ENCODE data around the gene CFAP74. TPM values are rescaled to one million over a fixed set of nuclear protein-coding genes. Genes with fewer than 3 reads are reported as not detected.

Gene CFAP74
- total RNA-seq: not detected in 2 replicates

DNA sequence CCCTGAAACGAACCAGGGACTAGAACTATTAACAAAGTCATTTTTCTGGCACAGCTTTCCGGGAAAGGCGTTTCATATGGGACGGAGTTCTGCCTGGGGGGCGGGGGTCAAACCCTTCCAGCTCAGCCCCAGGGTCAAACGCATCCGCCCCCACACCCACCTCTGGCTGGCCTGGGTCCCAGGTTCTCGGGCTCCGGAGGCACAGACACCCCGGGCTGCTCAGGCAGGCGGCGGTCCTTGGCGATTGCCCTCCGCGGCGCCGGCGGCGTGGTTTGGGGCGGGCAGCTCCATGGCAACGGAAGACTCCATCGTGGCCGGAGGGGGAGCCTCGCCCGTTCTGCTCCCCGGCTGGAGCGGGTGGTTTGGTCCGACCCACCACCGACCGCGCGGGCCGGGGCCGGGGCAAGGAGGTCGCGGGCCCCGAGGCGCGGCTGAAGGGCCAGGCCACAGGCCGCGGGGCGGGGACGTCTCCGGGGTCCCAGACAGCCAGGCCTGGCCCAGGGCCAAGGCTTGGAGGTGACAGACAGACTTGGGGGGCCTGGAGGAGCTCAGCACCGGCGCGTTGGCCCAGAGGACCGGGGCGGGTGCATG lies at the start of gene CFAP74:
Gene CFAP74 (minus strand): TSS at position 246 of the 591 bp plus-strand sequence. CDS start 12,830 bp downstream, outside the sequence.

DNA sequence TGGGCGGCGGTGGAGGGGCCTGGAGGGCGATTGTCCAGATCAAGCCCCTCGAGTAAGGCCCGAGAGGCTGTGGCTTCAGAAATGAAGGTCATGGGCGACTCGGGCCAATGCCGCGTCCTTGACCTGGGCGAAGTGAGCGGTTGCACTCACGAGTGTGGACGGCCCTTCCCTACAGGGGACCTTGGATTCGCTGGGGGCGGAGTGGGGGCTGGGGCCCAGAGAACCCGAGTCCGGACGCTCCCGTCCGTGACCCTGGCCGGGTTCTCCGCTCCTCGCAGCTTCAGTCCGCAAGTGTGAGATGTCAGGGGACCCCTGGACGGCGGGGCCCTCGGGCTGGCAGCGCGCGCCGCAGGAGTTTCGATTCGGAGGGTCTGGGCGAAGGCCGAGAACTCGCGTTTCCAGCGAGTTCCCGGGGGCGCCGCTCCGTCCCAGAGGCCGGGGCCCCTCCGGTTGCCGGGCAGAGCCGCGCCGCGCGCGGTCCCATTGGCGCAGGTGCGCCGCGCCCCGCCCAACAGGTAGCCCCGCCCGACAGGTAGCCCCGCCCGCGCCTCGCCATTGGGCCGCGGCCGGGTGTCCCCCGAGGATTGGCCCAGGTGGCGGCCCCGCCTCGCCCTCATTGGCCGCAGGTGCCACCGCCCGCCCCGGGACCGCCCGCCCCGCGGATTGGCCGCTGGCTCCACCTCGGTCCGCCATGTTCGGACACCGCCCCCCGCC lies 46.3 kb upstream of the CFAP74 start, which contains the start of gene PRKCZ:
Gene PRKCZ (plus strand): TSS at position 694 of the 714 bp plus-strand sequence. CDS start 220 bp downstream, outside the sequence.

DNA sequence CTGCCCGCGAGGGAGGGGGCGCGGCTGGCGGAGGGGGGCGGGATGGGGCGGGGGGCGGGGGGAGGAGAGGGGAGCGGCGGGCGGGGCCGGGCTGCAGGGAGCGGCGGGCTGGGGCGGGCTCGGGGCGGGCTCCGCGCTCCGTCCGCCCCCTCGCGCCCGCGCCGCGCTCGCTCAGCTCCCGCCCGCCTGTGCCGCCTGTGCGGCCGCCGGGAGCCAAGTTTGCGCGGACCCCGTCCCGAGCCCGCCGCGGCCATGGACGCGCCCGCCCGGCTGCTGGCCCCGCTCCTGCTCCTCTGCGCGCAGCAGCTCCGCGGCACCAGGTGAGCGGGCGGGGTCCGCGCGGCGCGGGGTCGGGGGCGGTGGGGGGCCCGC lies 15.6 kb upstream of the CFAP74 start, which contains the start of gene GABRD:
Gene GABRD (plus strand): TSS at position 174 of the 372 bp plus-strand sequence. CDS start 79 bp downstream, at position 253.

GRCh38 chr1:1918901-1919303 lies 84.7 kb downstream of the CFAP74 start, which contains the start of gene TMEM52:
TSS of gene TMEM52 (minus strand) at chr1:1919279. CDS start at chr1:1919265, 14 bp downstream.

GRCh38 chr1:1914971-1915692 lies 88.5 kb downstream of the CFAP74 start, which contains the start of gene CALML6:
TSS of gene CALML6 (plus strand) at chr1:1915260. CDS start at chr1:1915281, 21 bp downstream.

GRCh38 chr1:1890506-1891348 lies 112.9 kb downstream of the CFAP74 start, which contains the start of gene GNB1:
TSS of gene GNB1 (minus strand) at chr1:1891087. CDS start at chr1:1825453, 65,634 bp downstream.

Other genes starting within 250 kb of the CFAP74 start
- gene NADK, start 225.3 kb downstream of the CFAP74 start, total RNA-seq: 25.9 and 45.1 TPM in 2 replicates
- 86.4 and 103 TPM in 2 replicates for gene GNB1, start 112.7 kb downstream of the CFAP74 start, total RNA-seq
- 0.22 and 1.2 TPM in 2 replicates for gene CALML6, start 88.5 kb downstream of the CFAP74 start, total RNA-seq
- 0.54 and 0.79 TPM in 2 replicates for gene TMEM52, start 84.5 kb downstream of the CFAP74 start, total RNA-seq
- not detected in 2 replicates for gene GABRD, start 15.6 kb upstream of the CFAP74 start, total RNA-seq
- gene PRKCZ, start 46.6 kb upstream of the CFAP74 start, total RNA-seq: 69.1 and 73.1 TPM in 2 replicates
- 19.2 and 22.2 TPM in 2 replicates for gene FAAP20, start 191.0 kb upstream of the CFAP74 start, total RNA-seq
- 23.7 and 36.9 TPM in 2 replicates for gene SKI, start 224.5 kb upstream of the CFAP74 start, total RNA-seq

Measured in placental epithelial cell (primary cell).